Right lobe of liver (tissue), 6 donors: ENCODE data around the gene EPB41L1. TPM values are rescaled to one million over a fixed set of nuclear protein-coding genes. Genes with fewer than 3 reads are reported as not detected.

Source experiments
- ATAC-seq, 4 donors: fragments of 200-7000 bp; cut with Tn5 transposase; one replicate each; pipeline ENCODE4 v1.9.1; 2020; ENCODE audit warnings: mild to moderate bottlenecking in 4 of 4, moderate library complexity in 4 of 4
- DNase-seq, 3 donors: peaks; one replicate each; pipeline ENCODE4 v3.0.0-alpha.2; 2020
- H3K27ac ChIP-seq, 3 donors: fragments of 200-600 bp; one replicate each; pipeline ENCODE4 v1.8.0; 2022
- H3K27me3 ChIP-seq, 2 donors: fragments of 200-600 bp; one replicate each; pipeline ENCODE4 v1.8.0; 2022
- H3K36me3 ChIP-seq, 4 donors: fragments of 200-600 bp; sonication (generic) in 1 of 4; one replicate each; pipeline versions ENCODE4 v1.5.1 to v1.8.0; 2017 to 2022; ENCODE audit warnings: control low read depth in 1 of 4
- H3K4me1 ChIP-seq, 4 donors: fragments of 200-600 bp; sonication (generic) in 1 of 4; one replicate each; pipeline versions ENCODE4 v1.5.1 to v1.8.0; 2017 to 2022; ENCODE audit warnings: control low read depth in 1 of 4
- H3K4me3 ChIP-seq, 3 donors: fragments of 200-600 bp; one replicate each; pipeline ENCODE4 v1.8.0; 2022
- H3K9me3 ChIP-seq, 4 donors: fragments of 200-600 bp; sonication (generic) in 1 of 4; one replicate each; pipeline versions ENCODE4 v1.5.1 to v1.8.0; 2017 to 2022; ENCODE audit warnings: control low read depth in 1 of 4
- CTCF ChIP-seq, 4 donors: fragments of 200-600 bp in 3 of 4; fragments of 450-650 bp in 1 of 4; IDR thresholded peaks; one replicate each; pipeline versions ENCODE4 v1.5.1 to v1.8.0; 2016 to 2022; ENCODE audit warnings: antibody characterized with exemption in 4 of 4, mild to moderate bottlenecking in 2 of 4
- POLR2A ChIP-seq: fragments of 450-650 bp; IDR thresholded peaks from one replicate; pipeline ENCODE4 v1.6.1; 2017; ENCODE audit warnings: antibody characterized with exemption, mild to moderate bottlenecking
- WGBS: methylation state at CpG from one replicate; pipeline ENCODE4 v1.1.6; 2018; ENCODE audit warnings: low coverage, low lambda C conversion rate; ENCODE audit not compliant: insufficient coverage; ENCODE audit errors: missing lambda C conversion rate; 5-methylcytosine and 5-hydroxymethylcytosine counted together
- intact Hi-C, 2 donors: fragments of 100-400 bp; cut with DNase I; formaldehyde crosslinking; loops; one replicate each; pipeline versions ENCODE4 v1.11.2 to v1.14.1; 2022
- total RNA-seq, 6 experiments: library from RNA; depleted of rRNA in 2 of 6; stranded (reverse); fragments of >200 nt in 2 of 6; fragmentation: NEBNext Ultra II Directional in 3 of 6; extraction: Animal tissue kit (Norgen Biotek cat#: 25700) in 3 of 6; gene quantifications; one replicate each; pipeline versions ENCODE4 v1.1.0 to v1.2.4, GENCODE V29; 2016 to 2023
- donor health status: DM: no; HTN: yes; CAD: no.
- donor health status: DM: no; HTN: no; CAD: no.
- donor health status: DM: no; HTN: no; CAD: no.
- donor health status: DM: no; HTN: yes; CAD: no.
- donor health status: DM: no; HTN: yes; CAD: no.

Gene EPB41L1
- total RNA-seq, 6 experiments from 2014 or later = 3.1 to 13.2 (median 5.3) TPM

- H3K4me1 ChIP-seq = peaks cover 0 to 23% (median 9%) of the 10 kb centered on the region in 4 donors
- DNase-seq (no peak), ATAC-seq (no peak)
- WGBS = 80% methylated on average over 1 of the region's 3 CpGs
- intact Hi-C loops = no loop called here
- TF ChIP-seq POLR2A = no peak
- TF ChIP-seq CTCF (IDR thresholded peaks at IDR 0.05) = no peak
- H3K36me3 ChIP-seq = no peaks in the 10 kb centered on the region
- H3K27me3 ChIP-seq = no peaks in the 10 kb centered on the region
- H3K4me3 ChIP-seq = no peak overlapping the region
- no peak overlapping the region for H3K27ac ChIP-seq
- no peaks in the 10 kb centered on the region for H3K9me3 ChIP-seq
These were observed 5.5 kb upstream of the EPB41L1 start for GRCh38 chr20:36149012-36149411.

GRCh38 chr20:36149469-36149868, 5.1 kb upstream of the EPB41L1 start:
- peak; percentile 87 to 94 (median 93) for DNase-seq
- intact Hi-C loops = no loop called here
- Histone ChIP-seq H3K9me3 (no peaks in the 10 kb centered on the region), H3K27me3 (no peaks in the 10 kb centered on the region), H3K36me3 (no peaks in the 10 kb centered on the region), H3K4me1 (peaks cover 0 to 25% (median 10%) of the 10 kb centered on the region in 4 donors), H3K4me3 (no peak overlapping the region), H3K27ac (no peak overlapping the region)
- TF ChIP-seq CTCF (IDR thresholded peaks at IDR 0.05) (no peak), POLR2A (no peak)
- peak; percentile 86 to 92 (median 91) for ATAC-seq
- WGBS = no CpG with 5 or more reads among the region's 3 CpGs

DNA sequence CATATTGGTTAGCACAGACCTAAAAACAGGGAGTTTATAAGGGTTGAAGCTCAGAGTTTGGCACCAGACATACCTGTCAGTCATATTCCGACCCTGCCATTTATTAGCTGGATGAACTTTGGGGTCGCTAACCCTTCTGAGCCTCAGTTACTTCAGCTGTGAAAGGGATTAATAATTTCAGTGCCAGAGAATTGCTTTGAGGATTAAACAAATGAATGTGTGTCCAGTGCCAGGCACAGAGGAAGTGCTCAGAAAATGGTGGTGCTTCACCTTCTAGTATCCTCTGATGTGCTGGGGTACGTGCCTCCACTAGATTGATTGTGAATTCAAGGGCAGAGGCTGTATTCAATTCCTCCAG, 4.1 kb upstream of the EPB41L1 start:
- ATAC-seq (no peak), DNase-seq (no peak)
- no peak for TF ChIP-seq CTCF (IDR thresholded peaks at IDR 0.05)
- no peak for TF ChIP-seq POLR2A
- no peaks in the 10 kb centered on the region for H3K9me3 ChIP-seq
- H3K27me3 ChIP-seq = no peaks in the 10 kb centered on the region
- H3K4me1 ChIP-seq = peaks cover 0 to 25% (median 10%) of the 10 kb centered on the region in 4 donors
- H3K27ac ChIP-seq = no peak overlapping the region
- WGBS = 94% methylated on average over 3 of the region's 3 CpGs
- H3K4me3 ChIP-seq = no peak overlapping the region
- intact Hi-C loops = no loop called here
- no peaks in the 10 kb centered on the region for H3K36me3 ChIP-seq

- no peaks in the 10 kb centered on the region for H3K27me3 ChIP-seq
- DNase-seq (no peak), ATAC-seq (no peak)
- intact Hi-C loops = no loop called here
- H3K4me3 ChIP-seq = no peak overlapping the region
- H3K4me1 ChIP-seq = peaks cover 0 to 25% (median 10%) of the 10 kb centered on the region in 4 donors
- WGBS = 76% methylated on average over 4 of the region's 4 CpGs
- no peak overlapping the region for H3K27ac ChIP-seq
- no peak for TF ChIP-seq POLR2A
- no peak for TF ChIP-seq CTCF (IDR thresholded peaks at IDR 0.05)
- no peaks in the 10 kb centered on the region for H3K9me3 ChIP-seq
- no peaks in the 10 kb centered on the region for H3K36me3 ChIP-seq
These were observed 3.5 kb upstream of the EPB41L1 start for GRCh38 chr20:36150847-36151539.
